Prostate gland (tissue), 2 donors: ENCODE data around the gene AVPR2. TPM values are rescaled to one million over a fixed set of nuclear protein-coding genes. Genes with fewer than 3 reads are reported as not detected.

Source experiments
- DNase-seq: peaks from one replicate; pipeline ENCODE4 v3.0.0-alpha.2; 2019; ENCODE audit warnings: low spot score
- H3K27ac ChIP-seq, 2 donors: fragments of 200-600 bp; sonication (generic); 2 replicates each; pipeline ENCODE4 v1.5.1; 2017 to 2019
- H3K27me3 ChIP-seq: fragments of 200-600 bp; sonication (generic); replicated peaks from 2 replicates; pipeline ENCODE4 v1.5.1; 2019; ENCODE audit not compliant: insufficient read depth
- H3K36me3 ChIP-seq, 2 donors: fragments of 200-600 bp; sonication (generic); 1 replicate in 1 of 2; 2 replicates in 1 of 2; pipeline versions ENCODE4 v1.5.1 to v1.8.1; 2017 to 2019
- H3K4me1 ChIP-seq: fragments of 200-600 bp; sonication (generic); replicated peaks from 2 replicates; pipeline ENCODE4 v1.5.1; 2019
- H3K4me3 ChIP-seq, 2 donors: fragments of 200-600 bp; sonication (generic); 2 replicates each; pipeline ENCODE4 v1.5.1; 2017 to 2019
- H3K9me3 ChIP-seq: fragments of 200-600 bp; sonication (generic); 2 replicates; pipeline ENCODE4 v1.5.1; 2017
- POLR2A ChIP-seq: fragments of 450-650 bp; IDR thresholded peaks from one replicate; pipeline ENCODE4 v1.6.1; 2016; ENCODE audit warnings: antibody characterized with exemption, mild to moderate bottlenecking
- POLR2AphosphoS5 ChIP-seq: sonication (generic); formaldehyde crosslinking; IDR thresholded peaks from one replicate; pipeline ENCODE4 v1.6.1; 2017; ENCODE audit warnings: antibody characterized with exemption
- WGBS: methylation state at CpG from one replicate; pipeline ENCODE4 v1.1.5; 2018; 5-methylcytosine and 5-hydroxymethylcytosine counted together
- intact Hi-C: fragments of 100-400 bp; cut with DNase I; formaldehyde crosslinking; loops from one replicate; pipeline ENCODE4 v1.14.2; 2022
- total RNA-seq, 2 donors: library from RNA; depleted of rRNA; stranded (reverse); fragments of >200 nt; gene quantifications; one replicate each; pipeline ENCODE4 v1.1.0, GENCODE V29; 2016
- TF ChIP-seq, protein P1 (sequence below), 4 experiments: fragments of 200-600 bp in 2 of 4; fragments of 450-650 bp in 2 of 4; sonication (generic) in 2 of 4; IDR thresholded peaks; 1 replicate in 3 of 4; 2 replicates in 1 of 4; pipeline ENCODE4 v1.5.1; 2016 to 2019; ENCODE audit warnings: antibody characterized with exemption in 4 of 4, mild to moderate bottlenecking in 2 of 4, moderate library complexity in 2 of 4

The AVPR2 gene
- total RNA-seq: 1 to 10 TPM in 1 of 2 donors, under 1 TPM in 1; 0.41 to 2.5 TPM

DNA sequence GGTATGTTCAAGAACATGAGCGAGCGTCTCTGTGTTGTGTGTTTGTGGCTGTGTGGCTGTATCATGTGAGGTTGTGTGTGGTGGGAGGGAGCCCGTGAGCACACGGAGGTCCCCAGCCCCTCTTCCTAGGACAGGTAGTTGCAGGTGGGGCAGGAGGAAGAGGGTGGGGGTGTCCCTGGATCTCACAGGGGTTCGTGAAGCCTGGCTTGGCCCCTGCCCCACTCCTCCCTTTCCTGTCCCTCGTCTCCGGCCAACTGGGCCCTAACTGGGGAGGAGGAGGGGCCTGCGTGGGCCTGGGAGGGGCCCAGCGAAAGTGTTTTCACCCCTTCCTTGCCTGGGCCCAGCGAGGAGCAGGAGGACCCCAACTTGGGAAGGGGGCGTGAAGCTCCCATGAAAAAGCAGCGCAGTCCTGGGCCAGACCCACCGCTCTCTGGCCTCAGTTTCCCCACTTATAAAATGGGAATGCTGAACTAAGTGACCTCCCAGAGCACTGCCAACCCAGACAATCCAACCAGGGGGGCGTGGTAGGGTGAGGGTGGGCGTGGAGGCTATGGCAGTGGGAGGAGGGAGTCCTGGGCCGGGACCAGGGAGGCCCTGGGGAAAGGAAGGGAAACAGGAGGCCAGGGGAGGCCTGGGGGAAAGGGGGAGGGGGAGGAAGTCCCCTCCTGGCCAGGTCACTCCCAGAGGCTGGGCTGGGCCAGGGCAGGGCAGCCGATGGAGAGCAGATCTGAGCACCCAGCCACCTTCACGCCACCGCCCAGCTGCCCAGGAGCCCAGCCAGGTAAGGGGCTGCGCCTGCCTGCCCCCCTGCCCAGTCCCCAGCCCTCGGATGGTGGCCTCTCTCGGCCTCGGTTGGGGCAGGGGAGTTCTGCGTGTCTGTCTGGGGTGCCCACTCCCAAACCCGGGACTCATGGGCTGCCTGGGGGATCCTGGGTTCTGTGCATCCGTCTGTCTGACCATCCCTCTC lies at the start of gene AVPR2:
Gene AVPR2, plus strand, starts transcription at position 683 of the 967 bp plus-strand sequence. CDS start 473 bp downstream, outside the sequence.
- DNase-seq: no peak
- 30% methylated on average over 16 of the region's 26 CpGs for WGBS
- TF ChIP-seq, protein P1, sequence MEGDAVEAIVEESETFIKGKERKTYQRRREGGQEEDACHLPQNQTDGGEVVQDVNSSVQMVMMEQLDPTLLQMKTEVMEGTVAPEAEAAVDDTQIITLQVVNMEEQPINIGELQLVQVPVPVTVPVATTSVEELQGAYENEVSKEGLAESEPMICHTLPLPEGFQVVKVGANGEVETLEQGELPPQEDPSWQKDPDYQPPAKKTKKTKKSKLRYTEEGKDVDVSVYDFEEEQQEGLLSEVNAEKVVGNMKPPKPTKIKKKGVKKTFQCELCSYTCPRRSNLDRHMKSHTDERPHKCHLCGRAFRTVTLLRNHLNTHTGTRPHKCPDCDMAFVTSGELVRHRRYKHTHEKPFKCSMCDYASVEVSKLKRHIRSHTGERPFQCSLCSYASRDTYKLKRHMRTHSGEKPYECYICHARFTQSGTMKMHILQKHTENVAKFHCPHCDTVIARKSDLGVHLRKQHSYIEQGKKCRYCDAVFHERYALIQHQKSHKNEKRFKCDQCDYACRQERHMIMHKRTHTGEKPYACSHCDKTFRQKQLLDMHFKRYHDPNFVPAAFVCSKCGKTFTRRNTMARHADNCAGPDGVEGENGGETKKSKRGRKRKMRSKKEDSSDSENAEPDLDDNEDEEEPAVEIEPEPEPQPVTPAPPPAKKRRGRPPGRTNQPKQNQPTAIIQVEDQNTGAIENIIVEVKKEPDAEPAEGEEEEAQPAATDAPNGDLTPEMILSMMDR (IDR thresholded peaks at IDR 0.05): no peak
- no peak for TF ChIP-seq POLR2AphosphoS5
- Histone ChIP-seq H3K27me3 (no peaks in the 10 kb centered on the region), H3K9me3 (no peaks in the 10 kb centered on the region), H3K27ac (no peak within 1 kb of the TSS), H3K36me3 (no peaks in the 10 kb centered on the region), H3K4me3 (no peak within 1 kb of the TSS), H3K4me1 (no peaks in the 10 kb centered on the region)
- intact Hi-C loops: no loop called here

DNA sequence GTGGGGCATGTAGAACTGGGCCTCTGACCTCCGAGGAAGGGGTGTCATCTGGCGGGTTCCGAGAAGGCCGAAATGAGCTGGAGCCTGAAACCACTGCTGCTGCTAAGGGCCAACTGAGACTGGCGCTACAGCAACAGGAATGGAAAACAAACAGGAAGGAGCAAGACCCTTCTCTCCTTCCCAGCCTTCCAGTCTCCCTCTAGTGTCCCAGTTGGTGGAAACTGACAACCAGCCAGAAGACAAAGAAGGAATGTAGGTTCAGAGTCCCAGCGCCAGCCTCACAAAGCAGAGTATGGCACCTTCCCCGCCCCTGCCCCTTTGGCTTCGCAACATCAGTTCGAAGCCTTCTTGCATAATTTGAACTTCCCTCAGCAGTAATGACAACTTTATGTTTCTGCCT lies 49.8 kb upstream of the AVPR2 start:
- no peak overlapping the region for H3K27ac ChIP-seq
- no peak overlapping the region for H3K4me3 ChIP-seq
- peaks cover 2% of the 10 kb centered on the region for H3K27me3 ChIP-seq
- no peaks in the 10 kb centered on the region for H3K9me3 ChIP-seq
- H3K36me3 ChIP-seq: no peaks in the 10 kb centered on the region
- DNase-seq: no peak
- intact Hi-C loops: no loop called here
- WGBS: 81% methylated on average over 9 of the region's 9 CpGs
- H3K4me1 ChIP-seq: no peaks in the 10 kb centered on the region
- TF ChIP-seq POLR2AphosphoS5: no peak
- TF ChIP-seq, protein P1 (IDR thresholded peaks at IDR 0.05): no peak
- no peak for TF ChIP-seq POLR2A

DNA sequence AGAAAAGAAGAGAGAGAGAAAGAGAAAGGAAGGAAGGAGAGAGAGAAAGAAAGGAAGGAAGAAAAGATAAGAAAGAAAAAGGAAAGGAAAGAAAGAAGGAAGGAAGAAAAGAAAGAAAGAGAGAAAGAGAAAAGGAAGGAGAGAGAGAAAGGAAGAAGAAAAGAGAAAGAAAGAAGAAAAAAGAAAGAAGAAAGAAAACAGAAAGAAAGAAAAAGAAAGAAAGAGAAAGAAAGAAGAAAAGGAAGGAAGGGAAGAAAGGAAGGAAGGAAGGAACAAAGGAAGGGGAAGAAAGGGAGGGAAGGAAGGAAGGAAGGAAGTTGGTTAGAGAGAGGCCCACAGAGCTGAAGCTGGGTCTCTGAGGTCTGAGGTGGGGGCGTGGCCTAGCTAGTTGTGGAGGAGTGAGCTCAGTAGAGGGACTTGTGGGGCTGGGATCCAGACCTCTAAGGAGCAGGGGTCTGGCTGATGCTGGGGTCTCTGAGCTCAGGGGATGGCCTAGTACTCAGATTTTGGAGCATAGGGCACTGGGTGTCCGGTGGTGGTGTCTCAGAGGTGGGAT lies 47.0 kb upstream of the AVPR2 start:
- Histone ChIP-seq H3K9me3 (no peaks in the 10 kb centered on the region), H3K27me3 (peaks cover 2% of the 10 kb centered on the region), H3K4me1 (no peaks in the 10 kb centered on the region), H3K27ac (no peak overlapping the region), H3K4me3 (no peak overlapping the region), H3K36me3 (no peaks in the 10 kb centered on the region)
- TF ChIP-seq POLR2A: no peak
- TF ChIP-seq POLR2AphosphoS5: no peak
- TF ChIP-seq, protein P1 (IDR thresholded peaks at IDR 0.05): no peak
- no peak for DNase-seq
- intact Hi-C loops: no loop called here
- WGBS: 83% methylated on average over 2 of the region's 2 CpGs

DNA sequence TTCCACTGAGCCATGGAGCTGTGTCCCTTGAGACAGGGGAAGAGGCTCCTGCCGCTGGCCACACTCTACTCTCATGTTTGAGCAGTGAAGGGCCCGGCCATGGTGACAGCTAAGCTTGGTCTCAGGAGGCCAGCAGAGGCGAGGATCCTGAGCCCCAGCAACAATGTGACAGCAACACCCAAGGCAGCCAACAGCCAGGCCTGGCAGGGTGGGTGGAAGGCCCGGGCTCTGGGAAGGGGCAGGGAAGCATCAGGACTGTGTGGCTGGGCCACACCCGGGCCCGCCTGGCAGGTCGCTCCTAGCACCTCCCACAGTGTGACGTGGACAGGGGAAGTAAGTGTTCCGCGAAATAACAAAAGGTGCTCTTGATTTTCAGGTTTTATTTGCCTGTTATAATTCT lies 43.3 kb upstream of the AVPR2 start:
- 31% methylated on average over 7 of the region's 10 CpGs for WGBS
- Histone ChIP-seq H3K36me3 (no peaks in the 10 kb centered on the region), H3K27me3 (no peaks in the 10 kb centered on the region), H3K4me3 (no peak overlapping the region), H3K4me1 (no peaks in the 10 kb centered on the region), H3K9me3 (no peaks in the 10 kb centered on the region), H3K27ac (no peak overlapping the region)
- TF ChIP-seq POLR2AphosphoS5 (no peak), POLR2A (no peak)
- TF ChIP-seq, protein P1 (IDR thresholded peaks at IDR 0.05): no peak
- intact Hi-C loops: no loop called here
- no peak for DNase-seq
